ENCODE data around the gene TMEM131. TPM values are rescaled to one million over a fixed set of nuclear protein-coding genes. Genes with fewer than 3 reads are reported as not detected.

TMEM131 gene
- polyA plus RNA-seq, 3 donors, result 7.0 to 23.6 (median 8.2) TPM

GRCh38 chr2:97724501-97724900, 271.2 kb downstream of the TMEM131 start:
- Mint-ChIP-seq H3K27me3 (ENCODE audit: low read depth in 3 of 3) (peaks cover 1 to 12% (median 7%) of the 10 kb centered on the region in 3 donors), H3K4me3 (no peak overlapping the region), H3K9me3 (peaks cover 4 to 11% (median 8%) of the 10 kb centered on the region in 7 donors), H3K36me3 (no peaks in the 10 kb centered on the region), H3K4me1 (no peaks in the 10 kb centered on the region), H3K27ac (no peak overlapping the region)
- intact Hi-C loops (cut with micrococcal nuclease), result no loop called here
- TF ChIP-seq CTCF (IDR thresholded peaks at IDR 0.05), result no peak
- Histone ChIP-seq H4K20me1 (ENCODE audit: insufficient read depth, low read length) (no peaks in the 10 kb centered on the region), H3K4me1 (ENCODE audit: control insufficient read depth in 1 of 2, insufficient read depth in 2 of 2, low read length in 2 of 2) (no peaks in the 10 kb centered on the region), H3K27ac (ENCODE audit: low read depth in 1 of 2, low read length in 2 of 2) (no peak overlapping the region), H3K4me3 (replicated peaks in 1 of 3; ENCODE audit: low read depth in 2 of 3, low read length in 3 of 3) (no peak overlapping the region), H2AFZ (ENCODE audit: insufficient read depth, low read depth, low read length, poor library complexity, severe bottlenecking) (no peak overlapping the region), H3K4me2 (replicated peaks; ENCODE audit: extremely low read depth, low read length, poor library complexity, severe bottlenecking) (no peak overlapping the region), H3K9me3 (replicated peaks in 1 of 2; ENCODE audit: control insufficient read depth in 1 of 2, insufficient read depth in 1 of 2, low read length in 2 of 2) (peaks cover 0 to 8% of the 10 kb centered on the region in 2 donors), H3K36me3 (replicated peaks in 1 of 2; ENCODE audit: control insufficient read depth in 1 of 2, insufficient read depth in 2 of 2, low read length in 2 of 2) (no peaks in the 10 kb centered on the region), H3K27me3 (ENCODE audit: control insufficient read depth in 2 of 2, insufficient read depth in 2 of 2, low read length in 2 of 2) (no peaks in the 10 kb centered on the region), H3K9ac (ENCODE audit: insufficient read depth, low read length, poor library complexity, severe bottlenecking) (no peak overlapping the region), H3K79me2 (ENCODE audit: insufficient read depth, low read length) (no peaks in the 10 kb centered on the region)
- 83% methylated on average over 10 of the region's 17 CpGs for WGBS (ENCODE audit: insufficient coverage)
- no peak for DNase-seq

GRCh38 chr2:97724073-97724410, 271.7 kb downstream of the TMEM131 start:
- Mint-ChIP-seq H3K4me1 (peaks cover 4% of the 10 kb centered on the region), H3K9me3 (peaks cover 4 to 11% (median 8%) of the 10 kb centered on the region in 7 donors), H3K27me3 (ENCODE audit: low read depth in 3 of 3) (peaks cover 1 to 12% (median 9%) of the 10 kb centered on the region in 3 donors), H3K27ac (no peak overlapping the region), H3K4me3 (no peak overlapping the region), H3K36me3 (no peaks in the 10 kb centered on the region)
- Histone ChIP-seq H3K36me3 (replicated peaks in 1 of 2; ENCODE audit: control insufficient read depth in 1 of 2, insufficient read depth in 2 of 2, low read length in 2 of 2) (no peaks in the 10 kb centered on the region), H3K9ac (ENCODE audit: insufficient read depth, low read length, poor library complexity, severe bottlenecking) (no peak overlapping the region), H4K20me1 (ENCODE audit: insufficient read depth, low read length) (no peaks in the 10 kb centered on the region), H2AFZ (ENCODE audit: insufficient read depth, low read depth, low read length, poor library complexity, severe bottlenecking) (no peak overlapping the region), H3K9me3 (replicated peaks in 1 of 2; ENCODE audit: control insufficient read depth in 1 of 2, insufficient read depth in 1 of 2, low read length in 2 of 2) (peaks cover 0 to 8% of the 10 kb centered on the region in 2 donors), H3K4me1 (ENCODE audit: control insufficient read depth in 1 of 2, insufficient read depth in 2 of 2, low read length in 2 of 2) (peaks cover 0 to 2% of the 10 kb centered on the region in 2 donors), H3K27ac (ENCODE audit: low read depth in 1 of 2, low read length in 2 of 2) (no peak overlapping the region), H3K4me3 (replicated peaks in 1 of 3; ENCODE audit: low read depth in 2 of 3, low read length in 3 of 3) (no peak overlapping the region), H3K79me2 (ENCODE audit: insufficient read depth, low read length) (no peaks in the 10 kb centered on the region), H3K4me2 (replicated peaks; ENCODE audit: extremely low read depth, low read length, poor library complexity, severe bottlenecking) (no peak overlapping the region), H3K27me3 (ENCODE audit: control insufficient read depth in 2 of 2, insufficient read depth in 2 of 2, low read length in 2 of 2) (no peaks in the 10 kb centered on the region)
- intact Hi-C loops (cut with micrococcal nuclease), result no loop called here
- WGBS (ENCODE audit: insufficient coverage), result 76% methylated on average over 41 of the region's 41 CpGs
- TF ChIP-seq CTCF (IDR thresholded peaks at IDR 0.05), result no peak
- no peak for DNase-seq
